SKM-1 (cell line): Measurements from ENCODE around the gene TEX13C.
"Not testable (repeated sequence)": the region's sequence is repeated elsewhere in the genome, so short reads cannot be mapped to it uniquely, and the experiment has no call there.

Experiments used
- DNase-seq: peaks from one replicate; lab custom pipeline; 2025; ENCODE audit not compliant: unreplicated experiment; lab: John Stamatoyannopoulos, UW

TEX13C gene

GRCh38 chrX:125319646-125320521 lies at the start of gene TEX13C:
Gene TEX13C (plus strand): TSS chrX:125319871. CDS start chrX:125320120, 249 bp downstream.
- DNase-seq = no peak

GRCh38 chrX:125287282-125287681 lies 32.4 kb upstream of the TEX13C start:
- no peak for DNase-seq

GRCh38 chrX:125288343-125288742 lies 31.3 kb upstream of the TEX13C start:
- DNase-seq = no peak

- DNase-seq = no peak
These were observed 30.5 kb upstream of the TEX13C start for GRCh38 chrX:125289209-125289608.

- no peak for DNase-seq
These were observed 29.8 kb upstream of the TEX13C start for GRCh38 chrX:125289920-125290319.

- no peak for DNase-seq
These were observed 28.5 kb upstream of the TEX13C start for GRCh38 chrX:125291124-125291523.

GRCh38 chrX:125293850-125294780 lies 25.6 kb upstream of the TEX13C start:
- DNase-seq = peak; percentile 48

GRCh38 chrX:125295337-125295736 lies 24.3 kb upstream of the TEX13C start:
- DNase-seq = no peak

GRCh38 chrX:125298871-125299270 lies 20.8 kb upstream of the TEX13C start:
- DNase-seq = no peak

- DNase-seq = no peak
These were observed 13.3 kb upstream of the TEX13C start for GRCh38 chrX:125306335-125306866.

- DNase-seq = no peak
These were observed 11.0 kb upstream of the TEX13C start for GRCh38 chrX:125308653-125309052.

- DNase-seq = not testable (repeated sequence)
These were observed 505 bp upstream of the TEX13C start for GRCh38 chrX:125319166-125319565.

GRCh38 chrX:125322431-125322830 lies 2.8 kb downstream of the TEX13C start:
- no peak for DNase-seq

- no peak for DNase-seq
These were observed 6.9 kb downstream of the TEX13C start for GRCh38 chrX:125326599-125326998.

GRCh38 chrX:125327891-125328290 lies 8.2 kb downstream of the TEX13C start:
- DNase-seq = no peak

- no peak for DNase-seq
These were observed 13.9 kb downstream of the TEX13C start for GRCh38 chrX:125333583-125333982.

GRCh38 chrX:125340490-125340889 lies 20.8 kb downstream of the TEX13C start:
- DNase-seq = no peak

GRCh38 chrX:125374169-125374568 lies 54.5 kb downstream of the TEX13C start:
- DNase-seq = no peak
